GM12878 (cell line): ENCODE data around the gene UGT1A7. TPM values are rescaled to one million over a fixed set of nuclear protein-coding genes. Genes with fewer than 3 reads are reported as not detected.

ENCODE experiments used
- ATAC-seq: fragments of 200-7000 bp; cut with Tn5 transposase; 3 replicates; pipeline ENCODE4 v1.9.1; 2020; ENCODE audit warnings: mild to moderate bottlenecking, moderate library complexity
- BruUV-seq: library from RNA; stranded (reverse); fragments of 400-500 nt; replicated peaks from 2 replicates; lab custom pipeline; 2021; lab: Mats Ljungman, UMichigan
- CTCF ChIA-PET: fragments of 300-600 bp; sonication (Branson Sonifier 250); formaldehyde crosslinking; extraction: SDS; loops from one replicate; lab custom pipeline; 2021; ENCODE audit warnings: inconsistent platforms; lab: Yijun Ruan, JAX
- POLR2A ChIA-PET: fragments of 350-600 bp; formaldehyde crosslinking; extraction: SDS; loops from one replicate; lab custom pipeline; 2021; ENCODE audit warnings: inconsistent platforms; lab: Charles Lee
- RAD21 ChIA-PET: fragments of 300-600 bp; sonication (Branson Sonifier 250); formaldehyde crosslinking; loops from one replicate; lab custom pipeline; 2023; ENCODE audit warnings: antibody characterized with exemption; ENCODE audit not compliant: unreplicated experiment; lab: Charles Lee
- SMC1A ChIA-PET: fragments of 300-600 bp; sonication (Branson Sonifier 250); formaldehyde crosslinking; loops from one replicate; lab custom pipeline; 2023; ENCODE audit not compliant: unreplicated experiment, uncharacterized antibody; lab: Charles Lee
- DNase-seq: peaks from one replicate; pipeline ENCODE4 v3.0.0-alpha.2; 2011; ENCODE audit warnings: low read depth, low spot score
- FAIRE-seq: peaks from 3 replicates; lab custom pipeline; 2011; peaks lifted over from hg19 to GRCh38; lab: Jason Lieb, UNC
- H2AFZ ChIP-seq: 2 replicates; pipeline ENCODE4 v1.6.0; 2011; ENCODE audit warnings: low read depth, low read length, control low read depth; ENCODE audit not compliant: control insufficient read depth
- H3K27ac ChIP-seq: 2 replicates; pipeline ENCODE4 v1.5.1; 2011; ENCODE audit warnings: control low read depth; ENCODE audit not compliant: control insufficient read depth, insufficient read depth
- H3K27me3 ChIP-seq, 2 experiments: replicated peaks in 1 of 2; 2 replicates each; pipeline versions ENCODE4 v1.6.0 to v1.6.1; 2011; ENCODE audit warnings: low read length in 1 of 2; ENCODE audit not compliant: control insufficient read depth in 2 of 2, insufficient read depth in 2 of 2
- H3K36me3 ChIP-seq, 2 experiments: 2 replicates each; pipeline ENCODE4 v1.5.1; 2011; ENCODE audit warnings: low read length in 1 of 2; ENCODE audit not compliant: control insufficient read depth in 2 of 2, insufficient read depth in 2 of 2
- H3K4me1 ChIP-seq: 2 replicates; pipeline ENCODE4 v1.6.1; 2011; ENCODE audit warnings: mild to moderate bottlenecking, low read length, moderate library complexity, mixed read lengths; ENCODE audit not compliant: control insufficient read depth, insufficient read depth
- H3K4me2 ChIP-seq: 2 replicates; pipeline ENCODE4 v1.6.0; 2011; ENCODE audit warnings: control low read depth; ENCODE audit not compliant: control insufficient read depth, insufficient read depth
- H3K4me3 ChIP-seq: fragments of 200-600 bp; sonication (generic); 2 replicates; pipeline ENCODE4 v1.5.1; 2016
- H3K79me2 ChIP-seq: 2 replicates; pipeline ENCODE4 v1.6.0; 2011; ENCODE audit warnings: low read length; ENCODE audit not compliant: control insufficient read depth, insufficient read depth
- H3K9ac ChIP-seq: 2 replicates; pipeline ENCODE4 v1.8.0; 2011; ENCODE audit warnings: low read length, control low read depth, mixed read lengths; ENCODE audit not compliant: control insufficient read depth, insufficient read depth
- H3K9me3 ChIP-seq: replicated peaks from 3 replicates; pipeline ENCODE4 v1.5.1; 2011; ENCODE audit warnings: mild to moderate bottlenecking, low read length; ENCODE audit not compliant: control insufficient read depth, insufficient read depth
- H4K20me1 ChIP-seq: 2 replicates; pipeline ENCODE4 v1.6.0; 2011; ENCODE audit not compliant: control insufficient read depth, insufficient read depth
- ATF2 ChIP-seq: IDR thresholded peaks from 2 replicates; pipeline ENCODE4 v1.6.1; 2012; ENCODE audit warnings: low read length, inconsistent platforms
- ATF3 ChIP-seq: IDR thresholded peaks from 2 replicates; pipeline ENCODE4 v1.6.1; 2011; ENCODE audit warnings: low read depth, mild to moderate bottlenecking, low read length, moderate library complexity, borderline replicate concordance; ENCODE audit errors: extremely low read depth
- BHLHE40 ChIP-seq, 2 experiments: fragments of 450-650 bp in 1 of 2; IDR thresholded peaks; 2 replicates each; pipeline ENCODE4 v1.6.1; 2011 to 2017; ENCODE audit warnings: low read depth in 2 of 2, borderline replicate concordance in 1 of 2, improper control_type of control experiment in 1 of 2, low read length in 1 of 2, mild to moderate bottlenecking in 1 of 2
- BRCA1 ChIP-seq: IDR thresholded peaks from 2 replicates; pipeline ENCODE4 v1.6.1; 2011; ENCODE audit warnings: low read depth, low read length, improper control_type of control experiment
- ESRRA ChIP-seq: IDR thresholded peaks from 2 replicates; pipeline ENCODE4 v1.6.1; 2012; ENCODE audit warnings: mild to moderate bottlenecking, low read length, improper control_type of control experiment
- GATAD2B ChIP-seq: fragments of 450-650 bp; conservative IDR thresholded peaks from 2 replicates; pipeline ENCODE4 v1.6.1; 2017; ENCODE audit warnings: low read depth, mild to moderate bottlenecking, moderate library complexity
- JUNB ChIP-seq: IDR thresholded peaks from 2 replicates; pipeline ENCODE4 v1.6.1; 2016; ENCODE audit warnings: antibody characterized with exemption, mild to moderate bottlenecking
- MTA2 ChIP-seq: fragments of 450-650 bp; IDR thresholded peaks from 2 replicates; pipeline ENCODE4 v1.6.1; 2016; ENCODE audit warnings: low read depth, mild to moderate bottlenecking, moderate library complexity
- MYC ChIP-seq: IDR thresholded peaks from 2 replicates; pipeline ENCODE4 v1.6.1; 2011; ENCODE audit warnings: mild to moderate bottlenecking, low read length, moderate library complexity, inconsistent platforms; ENCODE audit not compliant: insufficient read depth, insufficient replicate concordance, insufficient read length, severe bottlenecking
- PBX3 ChIP-seq: IDR thresholded peaks from 2 replicates; pipeline ENCODE4 v1.6.1; 2011; ENCODE audit warnings: mild to moderate bottlenecking, low read depth, low read length, moderate library complexity; ENCODE audit not compliant: insufficient replicate concordance
- POLR2AphosphoS5 ChIP-seq: IDR thresholded peaks from 2 replicates; pipeline ENCODE4 v1.6.1; 2011; ENCODE audit warnings: mild to moderate bottlenecking, low read length, inconsistent platforms
- ZNF24 ChIP-seq: fragments of 450-650 bp; IDR thresholded peaks from 2 replicates; pipeline ENCODE4 v1.6.1; 2017; ENCODE audit warnings: antibody characterized with exemption, mild to moderate bottlenecking
- ZNF592 ChIP-seq: fragments of 450-650 bp; IDR thresholded peaks from 2 replicates; pipeline ENCODE4 v1.6.1; 2017; ENCODE audit warnings: mild to moderate bottlenecking, moderate library complexity
- WGBS: methylation state at CpG from one replicate; pipeline ENCODE4 v1.1.6; 2016; ENCODE audit warnings: low lambda C conversion rate; ENCODE audit not compliant: insufficient replicate concordance, insufficient coverage; ENCODE audit errors: missing lambda C conversion rate; 5-methylcytosine and 5-hydroxymethylcytosine counted together
- in situ Hi-C: fragments of 300-500 bp; cut with MboI; formaldehyde crosslinking; loops from 9 replicates; pipeline ENCODE4 v1.14.3; 2018; ENCODE audit warnings: mixed read lengths
- intact Hi-C: fragments of 100-400 bp; cut with micrococcal nuclease; formaldehyde crosslinking; loops from one replicate; pipeline ENCODE4 v1.14.2; 2022; ENCODE audit not compliant: unreplicated experiment
- polyA plus RNA-seq, 11 experiments: library from polyadenylated mRNA; depleted of rRNA in 4 of 11; unstranded in 6 of 11; stranded (reverse) in 5 of 11; fragments of >200 nt; fragmentation: Nextera tagmentation in 4 of 11; fragmentation: Illumina TruSeq in 1 of 11; extraction: Ambion mirVana in 4 of 11; extraction: Trizol in 1 of 11; gene quantifications; 1 replicate in 1 of 11; 2 replicates in 10 of 11; pipeline versions ENCODE4 v1.2.1 to v1.2.3, GENCODE V29; 2011 to 2016; ENCODE audit warnings: inconsistent platforms in 2 of 11, missing spikeins in 2 of 11, low read depth in 1 of 11
- total RNA-seq, 4 experiments: library from RNA; depleted of rRNA in 3 of 4; stranded (reverse); fragments of >200 nt in 3 of 4; fragmentation: Illumina TruSeq in 1 of 4; extraction: Trizol in 1 of 4; gene quantifications; 2 replicates each; pipeline versions ENCODE4 v1.2.1 to v1.2.3, GENCODE V29; 2013 to 2021

The UGT1A7 gene
- total and polyA plus RNA-seq, 10 of the 15 experiments (the other 5 are each of a cell fraction or from before 2014, with no cell fraction given) = not detected

- TF ChIP-seq ZNF592 (no peak), POLR2AphosphoS5 (no peak), MYC (no peak), JUNB (no peak), MTA2 (no peak)
- TF ChIP-seq, all 136 proteins: peak for 0
Observed at GRCh38 chr2:233799087-233799665, 117.5 kb downstream of the UGT1A7 start (continued).

- intact Hi-C loops (no loop called here), in situ Hi-C loops (no loop called here)
- no peak for FAIRE-seq
- H3K4me1 ChIP-seq = no peaks in the 10 kb centered on the region
- H4K20me1 ChIP-seq = no peaks in the 10 kb centered on the region
- H3K9ac ChIP-seq = no peak overlapping the region
- POLR2A ChIA-PET = no interaction called here
- H3K36me3 ChIP-seq = no peaks in the 10 kb centered on the region
- no peak for TF ChIP-seq ZNF24
- no peak for TF ChIP-seq BRCA1
- TF ChIP-seq ESRRA = no peak
- no peak for TF ChIP-seq ATF2
- TF ChIP-seq PBX3 = no peak
- TF ChIP-seq MYC = no peak
- TF ChIP-seq ATF3 = no peak
- no peak for TF ChIP-seq GATAD2B
- no peak for TF ChIP-seq BHLHE40 (IDR thresholded peaks at IDR 0.05; ENCODE audit: borderline replicate concordance in 1 of 2, low read depth in 2 of 2, low read length in 1 of 2)
- TF ChIP-seq, all 136 proteins: peak for 0
- no peak overlapping the region for H3K4me3 ChIP-seq
- ATAC-seq (no peak), DNase-seq (no peak)
- ChIA-PET SMC1A (no interaction called here), CTCF (no interaction called here), RAD21 (no interaction called here)
- H3K79me2 ChIP-seq = no peaks in the 10 kb centered on the region
- no peaks in the 10 kb centered on the region for H3K9me3 ChIP-seq
- no peak overlapping the region for H3K27ac ChIP-seq
- no peak overlapping the region for H3K4me2 ChIP-seq
- 43% methylated on average over 5 of the region's 5 CpGs for WGBS
- H3K27me3 ChIP-seq = no peaks in the 10 kb centered on the region; a peak in 1 of 4 replicates
- H2AFZ ChIP-seq = no peak overlapping the region
- no TSS peak for BruUV-seq
Observed at GRCh38 chr2:233799716-233800115, 118.0 kb downstream of the UGT1A7 start.
